Anterior cingulate cortex (tissue), 58 donors: Measurements from ENCODE around the gene SNRNP48.

Experiments used
- DNase-seq, 58 donors: peaks; one replicate each; lab custom pipeline; 2025; lab: John Stamatoyannopoulos, UW

The SNRNP48 gene

GRCh38 chr6:7558781-7559180 is 31.2 kb upstream of the SNRNP48 start:
- no peak for DNase-seq

GRCh38 chr6:7559196-7559595 is 30.8 kb upstream of the SNRNP48 start:
- DNase-seq = no peak

GRCh38 chr6:7559651-7560385 is 30.2 kb upstream of the SNRNP48 start:
- no peak for DNase-seq

GRCh38 chr6:7561153-7561964 is 28.6 kb upstream of the SNRNP48 start:
- no peak for DNase-seq

- no peak for DNase-seq
These were observed 27.2 kb upstream of the SNRNP48 start for GRCh38 chr6:7562769-7563168.

- no peak for DNase-seq
These were observed 23.9 kb upstream of the SNRNP48 start for GRCh38 chr6:7566107-7566506.

GRCh38 chr6:7566617-7567173 is 23.3 kb upstream of the SNRNP48 start:
- DNase-seq = no peak

- no peak for DNase-seq
These were observed 22.0 kb upstream of the SNRNP48 start for GRCh38 chr6:7568021-7568420.

GRCh38 chr6:7569082-7569481 is 20.9 kb upstream of the SNRNP48 start:
- no peak for DNase-seq

GRCh38 chr6:7572213-7572943 is 17.6 kb upstream of the SNRNP48 start:
- DNase-seq = no peak

- DNase-seq = no peak
These were observed 15.5 kb upstream of the SNRNP48 start for GRCh38 chr6:7574500-7574899.

- no peak for DNase-seq
These were observed 11.5 kb upstream of the SNRNP48 start for GRCh38 chr6:7578516-7578915.

- no peak for DNase-seq
These were observed 11.1 kb upstream of the SNRNP48 start for GRCh38 chr6:7578931-7579330.

GRCh38 chr6:7579851-7580250 is 10.1 kb upstream of the SNRNP48 start:
- DNase-seq = no peak

- no peak for DNase-seq
These were observed 9.5 kb upstream of the SNRNP48 start for GRCh38 chr6:7580537-7580926.

GRCh38 chr6:7580927-7581618 is 8.9 kb upstream of the SNRNP48 start:
- DNase-seq = no peak

- no peak for DNase-seq
These were observed 4.6 kb upstream of the SNRNP48 start for GRCh38 chr6:7585287-7585930.

GRCh38 chr6:7587631-7588100 is 2.3 kb upstream of the SNRNP48 start:
- DNase-seq = no peak

GRCh38 chr6:7588506-7588905 is 1.5 kb upstream of the SNRNP48 start:
- DNase-seq = no peak

GRCh38 chr6:7589221-7589620 is 777 bp upstream of the SNRNP48 start:
- DNase-seq = no peak
